Activated T-cell treated with anti-CD3 and anti-CD28 coated beads, Interleukin-2, amount 50 U/mL, for 24 hours (primary cell): Measurements from ENCODE around the gene EGFL7.

Source experiments
- DNase-seq: peaks from one replicate; pipeline ENCODE4 v3.0.0-alpha.2; 2020
- H3K27ac Mint-ChIP-seq: 2 replicates; pipeline ENCODE4 v1.8.0; 2020; ENCODE audit warnings: mild to moderate bottlenecking, mixed read lengths
- H3K27me3 Mint-ChIP-seq: 2 replicates; pipeline ENCODE4 v1.8.0; 2020; ENCODE audit warnings: mixed read lengths
- H3K36me3 Mint-ChIP-seq: 2 replicates; pipeline ENCODE4 v1.8.0; 2020; ENCODE audit warnings: low read depth, mixed read lengths
- H3K4me1 Mint-ChIP-seq: 2 replicates; pipeline ENCODE4 v1.8.0; 2020; ENCODE audit warnings: low read depth, mixed read lengths
- H3K4me3 Mint-ChIP-seq: 2 replicates; pipeline ENCODE4 v1.8.0; 2020; ENCODE audit warnings: mild to moderate bottlenecking, moderate library complexity, mixed read lengths
- H3K9me3 Mint-ChIP-seq: 2 replicates; pipeline ENCODE4 v1.8.0; 2020; ENCODE audit warnings: mixed read lengths

EGFL7 gene

GRCh38 chr9:136676920-136677686 lies 14.4 kb downstream of the EGFL7 start:
- Mint-ChIP-seq H3K4me1 (no peaks in the 10 kb centered on the region), H3K27me3 (no peaks in the 10 kb centered on the region), H3K27ac (no peak overlapping the region), H3K36me3 (peaks cover 2% of the 10 kb centered on the region), H3K9me3 (no peaks in the 10 kb centered on the region), H3K4me3 (no peak overlapping the region)
- DNase-seq, result no peak

DNA sequence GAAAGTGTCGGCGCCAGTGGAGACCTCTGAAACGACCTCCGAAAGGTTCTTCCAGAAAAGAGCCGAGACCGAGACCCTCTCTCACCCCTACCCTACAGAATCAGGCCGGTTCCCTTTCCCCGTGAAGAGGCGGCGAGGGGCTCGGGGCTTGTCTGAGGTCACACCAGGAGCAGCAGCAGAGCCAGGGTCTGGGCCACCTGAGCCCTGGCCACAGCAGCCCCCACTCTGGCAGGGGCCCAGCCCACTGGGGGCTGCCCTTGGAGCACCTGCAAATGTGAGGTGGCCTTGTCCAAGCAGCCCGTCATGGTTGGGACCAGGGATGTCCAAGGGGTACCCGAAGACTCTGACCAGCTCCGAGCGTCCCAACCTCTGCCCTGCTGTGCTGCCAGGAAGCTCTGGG lies 15.3 kb downstream of the EGFL7 start:
- H3K4me1 Mint-ChIP-seq, result no peaks in the 10 kb centered on the region
- H3K27me3 Mint-ChIP-seq, result no peaks in the 10 kb centered on the region
- no peaks in the 10 kb centered on the region for H3K9me3 Mint-ChIP-seq
- peaks cover 2% of the 10 kb centered on the region for H3K36me3 Mint-ChIP-seq
- no peak overlapping the region for H3K27ac Mint-ChIP-seq
- H3K4me3 Mint-ChIP-seq, result no peak overlapping the region
- no peak for DNase-seq

DNA sequence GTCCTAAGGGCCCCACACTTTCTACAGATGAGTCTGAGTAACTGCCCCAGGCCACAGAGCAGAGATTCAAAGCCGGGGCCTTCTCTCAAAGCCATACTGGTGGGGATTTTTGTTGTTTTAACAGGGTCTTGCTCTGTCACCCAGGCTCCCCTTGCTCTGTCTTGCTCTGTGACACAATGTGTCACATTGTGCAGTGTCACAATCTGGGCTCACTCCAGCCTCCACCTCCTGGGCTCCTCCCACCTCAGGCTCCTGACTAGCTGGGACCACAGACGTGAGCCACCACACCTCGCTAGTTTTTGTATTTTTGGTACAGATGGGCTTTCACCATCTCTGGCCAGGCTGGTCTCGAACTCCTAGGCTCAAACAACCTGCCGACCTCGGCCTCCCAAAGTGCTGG lies 15.9 kb downstream of the EGFL7 start:
- Mint-ChIP-seq H3K36me3 (peaks cover 2% of the 10 kb centered on the region), H3K27ac (no peak overlapping the region), H3K27me3 (no peaks in the 10 kb centered on the region), H3K9me3 (no peaks in the 10 kb centered on the region), H3K4me3 (no peak overlapping the region), H3K4me1 (no peaks in the 10 kb centered on the region)
- no peak for DNase-seq

GRCh38 chr9:136679431-136679941 lies 16.8 kb downstream of the EGFL7 start:
- no peaks in the 10 kb centered on the region for H3K4me1 Mint-ChIP-seq
- no peaks in the 10 kb centered on the region for H3K27me3 Mint-ChIP-seq

GRCh38 chr9:136681029-136681428 lies 18.3 kb downstream of the EGFL7 start:
- Mint-ChIP-seq H3K27ac (no peak overlapping the region), H3K4me1 (peaks cover 3% of the 10 kb centered on the region), H3K9me3 (no peaks in the 10 kb centered on the region), H3K4me3 (no peak overlapping the region), H3K27me3 (no peaks in the 10 kb centered on the region), H3K36me3 (no peaks in the 10 kb centered on the region)
- DNase-seq, result no peak

More at GRCh38 chr9:136679431-136679941, 16.8 kb downstream of the EGFL7 start:
- no peak overlapping the region for H3K4me3 Mint-ChIP-seq
- no peak for DNase-seq
- H3K36me3 Mint-ChIP-seq, result no peaks in the 10 kb centered on the region
- H3K27ac Mint-ChIP-seq, result no peak overlapping the region
- no peaks in the 10 kb centered on the region for H3K9me3 Mint-ChIP-seq

DNA sequence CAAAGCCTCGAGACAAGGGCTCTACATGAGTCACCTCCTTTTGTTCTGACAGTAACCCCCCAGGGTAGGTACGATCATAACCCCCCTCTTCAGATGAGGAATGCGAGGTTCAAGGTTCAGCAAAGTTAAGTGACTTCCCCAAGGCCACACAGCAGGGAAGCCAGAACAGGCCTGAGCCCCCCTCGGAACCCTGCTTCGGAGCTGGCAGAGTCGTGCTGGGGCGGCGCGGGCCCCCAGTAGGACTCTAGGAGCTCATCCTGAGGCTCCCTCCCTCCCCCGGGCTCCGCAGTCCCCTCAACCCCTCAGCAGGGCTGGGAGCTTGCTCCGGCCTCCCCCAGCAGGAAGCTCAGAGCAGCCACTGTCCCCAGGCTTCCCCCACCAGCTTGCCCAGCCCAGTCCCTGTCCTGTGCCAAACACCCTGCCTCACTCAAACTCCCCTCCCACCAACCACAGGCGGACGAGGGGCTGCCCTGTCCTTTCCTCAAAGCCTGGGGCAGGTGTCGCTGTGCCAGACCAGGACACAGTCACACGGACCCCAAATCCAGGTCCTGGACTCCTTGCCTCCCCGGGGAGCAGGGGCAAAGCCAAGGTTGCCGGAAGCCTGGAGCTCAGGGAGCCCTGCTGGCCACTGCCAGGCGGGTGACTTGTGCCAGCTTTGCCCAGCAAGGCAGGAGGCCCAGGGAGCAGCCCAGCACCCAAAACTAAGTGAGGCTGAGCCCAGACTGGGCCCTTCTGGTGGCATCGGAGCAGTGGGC lies 19.4 kb downstream of the EGFL7 start:
- Mint-ChIP-seq H3K9me3 (no peaks in the 10 kb centered on the region), H3K4me3 (no peak overlapping the region), H3K4me1 (peaks cover 6% of the 10 kb centered on the region), H3K27me3 (no peaks in the 10 kb centered on the region), H3K27ac (no peak overlapping the region), H3K36me3 (no peaks in the 10 kb centered on the region)
- no peak for DNase-seq

- Mint-ChIP-seq H3K4me1 (peaks cover 6% of the 10 kb centered on the region), H3K27me3 (no peaks in the 10 kb centered on the region), H3K36me3 (no peaks in the 10 kb centered on the region), H3K9me3 (no peaks in the 10 kb centered on the region), H3K27ac (no peak overlapping the region), H3K4me3 (no peak overlapping the region)
- DNase-seq, result no peak
These were observed 20.0 kb downstream of the EGFL7 start for GRCh38 chr9:136682710-136683109.

DNA sequence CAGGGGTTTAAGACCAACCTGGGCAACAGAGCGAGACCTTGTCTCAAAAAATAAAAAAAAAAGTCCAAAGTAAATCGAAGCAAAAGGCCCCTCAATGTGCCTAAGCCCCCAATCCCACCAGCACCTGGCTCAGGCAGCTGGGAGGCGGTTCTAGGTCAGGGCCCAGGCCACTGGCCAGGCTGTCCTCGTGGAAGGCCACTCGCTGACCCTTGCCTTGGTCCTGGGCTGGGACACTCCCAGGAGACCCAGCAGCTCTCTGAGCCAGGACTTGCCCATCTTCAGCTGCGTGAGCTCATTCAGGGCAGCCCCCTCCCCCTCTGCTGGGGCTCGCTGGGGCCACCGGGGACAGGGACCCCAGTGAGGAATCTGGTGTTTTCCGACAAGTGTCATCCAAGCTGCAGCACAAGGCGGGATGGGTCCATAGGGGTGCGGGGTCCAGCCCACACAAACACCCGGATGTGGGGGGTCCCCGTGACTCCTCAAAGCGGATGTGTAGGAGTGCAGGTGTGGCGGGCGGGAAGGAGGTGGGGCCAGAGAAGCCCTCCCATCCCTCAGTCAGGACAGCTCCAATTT lies 20.5 kb downstream of the EGFL7 start:
- no peak overlapping the region for H3K27ac Mint-ChIP-seq
- no peak for DNase-seq
- H3K36me3 Mint-ChIP-seq, result no peaks in the 10 kb centered on the region
- peaks cover 6% of the 10 kb centered on the region for H3K4me1 Mint-ChIP-seq
- H3K9me3 Mint-ChIP-seq, result no peaks in the 10 kb centered on the region
- peaks cover 2% of the 10 kb centered on the region for H3K27me3 Mint-ChIP-seq
- H3K4me3 Mint-ChIP-seq, result no peak overlapping the region

- peaks cover 6% of the 10 kb centered on the region for H3K4me1 Mint-ChIP-seq
- H3K9me3 Mint-ChIP-seq, result no peaks in the 10 kb centered on the region
- H3K27ac Mint-ChIP-seq, result no peak overlapping the region
- H3K36me3 Mint-ChIP-seq, result no peaks in the 10 kb centered on the region
- H3K4me3 Mint-ChIP-seq, result no peak overlapping the region
- no peak for DNase-seq
- peaks cover 4% of the 10 kb centered on the region for H3K27me3 Mint-ChIP-seq
These were observed 21.0 kb downstream of the EGFL7 start for GRCh38 chr9:136683755-136684154.

GRCh38 chr9:136684339-136684738 lies 21.6 kb downstream of the EGFL7 start:
- Mint-ChIP-seq H3K4me3 (no peak overlapping the region), H3K27ac (no peak overlapping the region), H3K36me3 (no peaks in the 10 kb centered on the region), H3K9me3 (no peaks in the 10 kb centered on the region), H3K27me3 (peaks cover 4% of the 10 kb centered on the region), H3K4me1 (peaks cover 6% of the 10 kb centered on the region)
- no peak for DNase-seq

DNA sequence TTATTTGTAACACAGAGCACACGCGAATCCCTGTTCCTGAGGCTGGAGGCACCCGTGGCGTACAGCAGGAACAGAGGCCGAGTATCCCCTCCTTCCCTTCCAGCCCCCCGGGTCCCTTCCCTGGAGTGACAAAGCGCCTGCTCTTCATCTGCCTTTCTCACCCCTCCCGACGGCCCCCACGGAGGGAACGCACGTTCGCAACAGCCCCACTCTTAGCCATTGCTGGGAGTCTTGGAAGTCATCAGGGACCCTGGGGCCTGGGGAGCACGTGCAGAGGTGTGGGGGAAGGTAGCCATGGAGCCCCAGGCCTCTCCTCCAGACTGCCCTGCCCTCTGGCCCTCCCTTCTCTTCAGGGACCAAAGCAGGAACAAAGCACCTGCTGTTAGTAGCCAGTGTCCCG lies 22.1 kb downstream of the EGFL7 start:
- peaks cover 6% of the 10 kb centered on the region for H3K4me1 Mint-ChIP-seq
- no peak overlapping the region for H3K27ac Mint-ChIP-seq
- no peaks in the 10 kb centered on the region for H3K36me3 Mint-ChIP-seq
- H3K27me3 Mint-ChIP-seq, result peaks cover 4% of the 10 kb centered on the region
- H3K9me3 Mint-ChIP-seq, result no peaks in the 10 kb centered on the region
- DNase-seq, result no peak
- no peak overlapping the region for H3K4me3 Mint-ChIP-seq

DNA sequence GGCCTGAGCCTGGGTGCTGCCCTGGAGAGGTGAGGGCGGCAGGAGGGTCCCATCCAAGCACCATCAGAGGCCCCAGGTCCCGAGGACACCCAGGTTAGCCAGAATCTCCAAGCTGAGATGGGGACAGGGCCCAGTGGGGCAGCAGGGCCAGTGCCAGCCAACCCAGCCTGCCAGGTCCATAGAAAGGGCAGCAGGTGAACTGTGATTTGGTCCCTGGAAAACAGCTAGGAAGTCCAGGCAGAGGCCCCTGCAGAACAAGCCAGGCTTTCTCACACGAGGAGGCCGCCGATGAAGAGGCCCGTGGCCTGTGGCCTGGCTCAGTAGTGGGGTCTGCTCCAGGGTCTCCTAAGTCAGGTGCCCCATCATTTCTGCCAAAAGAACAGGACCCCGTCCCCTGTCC lies 22.5 kb downstream of the EGFL7 start:
- no peaks in the 10 kb centered on the region for H3K9me3 Mint-ChIP-seq
- no peaks in the 10 kb centered on the region for H3K36me3 Mint-ChIP-seq
- no peak overlapping the region for H3K27ac Mint-ChIP-seq
- H3K27me3 Mint-ChIP-seq, result peaks cover 4% of the 10 kb centered on the region
- peak overlapping the region; percentile 78 for H3K4me3 Mint-ChIP-seq
- peaks cover 6% of the 10 kb centered on the region for H3K4me1 Mint-ChIP-seq
- no peak for DNase-seq

GRCh38 chr9:136685790-136686533 lies 23.2 kb downstream of the EGFL7 start:
- H3K4me1 Mint-ChIP-seq, result peaks cover 6% of the 10 kb centered on the region
- no peak for DNase-seq
- H3K36me3 Mint-ChIP-seq, result no peaks in the 10 kb centered on the region
- peak overlapping the region; percentile 78 for H3K4me3 Mint-ChIP-seq
- H3K27me3 Mint-ChIP-seq, result peaks cover 4% of the 10 kb centered on the region
- no peaks in the 10 kb centered on the region for H3K9me3 Mint-ChIP-seq
- no peak overlapping the region for H3K27ac Mint-ChIP-seq

DNA sequence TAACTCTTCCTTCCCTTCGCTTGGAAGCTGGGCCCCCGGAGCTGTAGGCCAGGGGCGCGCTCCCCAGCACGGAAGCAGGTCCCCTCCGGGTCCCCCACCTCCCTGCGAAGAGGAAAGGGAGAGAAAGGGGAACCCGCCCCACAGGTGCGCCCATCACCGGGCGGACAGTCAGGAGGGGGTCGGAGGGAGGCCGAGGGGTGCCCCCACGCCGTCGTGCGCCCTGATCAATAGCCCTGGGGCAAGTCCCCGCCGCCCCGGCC lies 23.7 kb downstream of the EGFL7 start:
- peak overlapping the region; percentile 78 for H3K4me3 Mint-ChIP-seq
- H3K27me3 Mint-ChIP-seq, result peaks cover 4% of the 10 kb centered on the region
- H3K36me3 Mint-ChIP-seq, result no peaks in the 10 kb centered on the region
- no peak overlapping the region for H3K27ac Mint-ChIP-seq
- H3K4me1 Mint-ChIP-seq, result peaks cover 6% of the 10 kb centered on the region
- DNase-seq, result no peak
- H3K9me3 Mint-ChIP-seq, result no peaks in the 10 kb centered on the region
